Mesenchymal stem cell (in vitro differentiated cells and primary cell): ENCODE results near the gene SERPINA6. TPM values are rescaled to one million over a fixed set of nuclear protein-coding genes. Genes with fewer than 3 reads are reported as not detected.
A peak's percentile ranks its signal among the peaks of the same experiment; 100 is the strongest.
"Not testable (repeated sequence)": the region's sequence is repeated elsewhere in the genome, so short reads cannot be mapped to it uniquely, and the experiment has no call there.

Experiments
- DNase-seq: peaks from one replicate; pipeline ENCODE4 v3.0.0-alpha.2; 2013
- H2AFZ ChIP-seq: one replicate; pipeline ENCODE4 v1.6.1; 2013; ENCODE audit warnings: low read depth, mild to moderate bottlenecking, control low read depth, inconsistent platforms, low read length, moderate library complexity
- H2AK5ac ChIP-seq: 2 replicates; pipeline ENCODE4 v1.6.1; 2013; ENCODE audit warnings: low read length, moderate library complexity, mild to moderate bottlenecking, inconsistent platforms; ENCODE audit not compliant: severe bottlenecking
- H2BK120ac ChIP-seq: one replicate; pipeline ENCODE4 v1.6.1; 2013; ENCODE audit warnings: low read depth, mild to moderate bottlenecking, inconsistent platforms, low read length, moderate library complexity
- H2BK12ac ChIP-seq, 2 experiments: one replicate each; pipeline ENCODE4 v1.6.1; 2013; ENCODE audit warnings: inconsistent platforms in 2 of 2, low read length in 2 of 2, mild to moderate bottlenecking in 2 of 2, moderate library complexity in 2 of 2, control low read depth in 1 of 2
- H2BK15ac ChIP-seq: one replicate; pipeline ENCODE4 v1.6.1; 2013; ENCODE audit warnings: mild to moderate bottlenecking, low read depth, inconsistent platforms; ENCODE audit not compliant: poor library complexity, severe bottlenecking
- H2BK5ac ChIP-seq: 2 replicates; pipeline ENCODE4 v1.6.1; 2013; ENCODE audit warnings: low read depth, mild to moderate bottlenecking, low read length, control low read depth, inconsistent platforms; ENCODE audit not compliant: poor library complexity, severe bottlenecking
- H3K14ac ChIP-seq, 2 experiments: one replicate each; pipeline ENCODE4 v1.6.1; 2013; ENCODE audit warnings: inconsistent platforms in 2 of 2, low read length in 2 of 2, control low read depth in 1 of 2, mild to moderate bottlenecking in 1 of 2, moderate library complexity in 1 of 2
- H3K18ac ChIP-seq, 2 experiments: one replicate each; pipeline ENCODE4 v1.6.1; 2013; ENCODE audit warnings: inconsistent platforms in 2 of 2, low read length in 2 of 2, control low read depth in 1 of 2, low read depth in 1 of 2, mild to moderate bottlenecking in 1 of 2
- H3K23ac ChIP-seq, 2 experiments: one replicate each; pipeline ENCODE4 v1.6.1; 2013; ENCODE audit warnings: inconsistent platforms in 2 of 2, low read length in 2 of 2, mild to moderate bottlenecking in 2 of 2, moderate library complexity in 2 of 2, control low read depth in 1 of 2
- H3K27ac ChIP-seq: 2 replicates; pipeline ENCODE4 v1.5.1; 2013; ENCODE audit warnings: mild to moderate bottlenecking, moderate library complexity, low read length, control low read depth, inconsistent platforms; ENCODE audit not compliant: poor library complexity, severe bottlenecking
- H3K27me3 ChIP-seq, 2 experiments: 2 replicates each; pipeline versions ENCODE4 v1.6.1 to v1.7.0; 2013; ENCODE audit warnings: low read length in 2 of 2, mild to moderate bottlenecking in 2 of 2, moderate library complexity in 2 of 2, control low read depth in 1 of 2, inconsistent platforms in 1 of 2; ENCODE audit not compliant: control insufficient read depth in 1 of 2, insufficient read depth in 1 of 2
- H3K36me3 ChIP-seq, 2 experiments: 2 replicates each; pipeline versions ENCODE4 v1.6.1 to v1.7.0; 2013; ENCODE audit warnings: low read length in 2 of 2, control low read depth in 1 of 2, inconsistent platforms in 1 of 2, low read depth in 1 of 2, mild to moderate bottlenecking in 1 of 2; ENCODE audit not compliant: insufficient read depth in 2 of 2, control insufficient read depth in 1 of 2
- H3K4ac ChIP-seq, 2 experiments: one replicate each; pipeline ENCODE4 v1.6.1; 2013; ENCODE audit warnings: inconsistent platforms in 2 of 2, low read length in 2 of 2, mild to moderate bottlenecking in 2 of 2, moderate library complexity in 2 of 2, control low read depth in 1 of 2, low read depth in 1 of 2
- H3K4me1 ChIP-seq: 2 replicates; pipeline ENCODE4 v1.6.1; 2013; ENCODE audit warnings: low read depth, low read length, control low read depth; ENCODE audit not compliant: control insufficient read depth, insufficient read depth
- H3K4me2 ChIP-seq: 2 replicates; pipeline ENCODE4 v1.6.1; 2013; ENCODE audit warnings: low read length, mild to moderate bottlenecking, inconsistent platforms; ENCODE audit not compliant: poor library complexity, severe bottlenecking
- H3K4me3 ChIP-seq, 2 experiments: 2 replicates each; pipeline versions ENCODE4 v1.5.1 to v1.7.0; 2013; ENCODE audit warnings: low read length in 2 of 2, mild to moderate bottlenecking in 2 of 2, control low read depth in 1 of 2, low read depth in 1 of 2; ENCODE audit not compliant: insufficient read depth in 1 of 2
- H3K79me1 ChIP-seq: replicated peaks from 2 replicates; pipeline ENCODE4 v1.6.1; 2013; ENCODE audit warnings: mild to moderate bottlenecking, control low read depth, low read length, inconsistent platforms; ENCODE audit not compliant: poor library complexity, severe bottlenecking
- H3K9ac ChIP-seq: 2 replicates; pipeline ENCODE4 v1.7.0; 2013; ENCODE audit warnings: mild to moderate bottlenecking, low read length, moderate library complexity
- H3K9me3 ChIP-seq: 2 replicates; pipeline ENCODE4 v1.7.0; 2013; ENCODE audit warnings: mild to moderate bottlenecking, low read length; ENCODE audit not compliant: control insufficient read depth
- H4K8ac ChIP-seq: one replicate; pipeline ENCODE4 v1.6.1; 2013; ENCODE audit warnings: inconsistent platforms, mild to moderate bottlenecking, low read length, moderate library complexity
- H4K91ac ChIP-seq: one replicate; pipeline ENCODE4 v1.6.1; 2013; ENCODE audit warnings: mild to moderate bottlenecking, low read length, inconsistent platforms
- WGBS: methylation state at CpG from one replicate; pipeline ENCODE4 v1.1.7; 2013; ENCODE audit warnings: mixed read lengths; 5-methylcytosine and 5-hydroxymethylcytosine counted together
- polyA plus RNA-seq, 2 experiments: library from polyadenylated mRNA; stranded (reverse); fragments of 200-250 nt; gene quantifications; one replicate each; pipeline ENCODE4 v1.2.3, GENCODE V29; 2013

The SERPINA6 gene
- polyA plus RNA-seq (2013, experiment 1 of 2), result not detected
- not detected for polyA plus RNA-seq (2013, experiment 2 of 2)

GRCh38 chr14:94322648-94323570 lies at the start of gene SERPINA6:
SERPINA6 (minus strand) TSS chr14:94323336; CDS start chr14:94314648, 8,688 bp downstream.
- no peak within 1 kb of the TSS for H4K91ac ChIP-seq
- peak within 1 kb of the TSS; percentile 46 for H3K27ac ChIP-seq
- H3K79me1 ChIP-seq, result no peaks in the 10 kb centered on the region
- no peaks in the 10 kb centered on the region for H3K9me3 ChIP-seq
- H2BK120ac ChIP-seq, result no peak within 1 kb of the TSS
- H2AK5ac ChIP-seq, result no peak within 1 kb of the TSS
- H3K4me1 ChIP-seq, result peaks cover 4% of the 10 kb centered on the region
- no peak within 1 kb of the TSS for H3K14ac ChIP-seq
- DNase-seq, result no peak
- H2BK5ac ChIP-seq, result no peak within 1 kb of the TSS
- no peak within 1 kb of the TSS for H2BK12ac ChIP-seq
- no peak within 1 kb of the TSS for H2BK15ac ChIP-seq
- 62% methylated on average over 15 of the region's 15 CpGs for WGBS
- no peak within 1 kb of the TSS for H3K9ac ChIP-seq
- peak within 1 kb of the TSS; percentile 13 for H3K4me2 ChIP-seq
- H4K8ac ChIP-seq, result no peak within 1 kb of the TSS
- no peak within 1 kb of the TSS for H3K4me3 ChIP-seq
- no peaks in the 10 kb centered on the region for H3K27me3 ChIP-seq
- H3K18ac ChIP-seq, result no peak within 1 kb of the TSS
- H3K23ac ChIP-seq, result no peak within 1 kb of the TSS
- H3K36me3 ChIP-seq, result no peaks in the 10 kb centered on the region
- H3K4ac ChIP-seq, result no peak within 1 kb of the TSS
- no peak within 1 kb of the TSS for H2AFZ ChIP-seq

- no peak overlapping the region for H3K4me2 ChIP-seq
- no peak overlapping the region for H2AFZ ChIP-seq
- H2AK5ac ChIP-seq, result peak overlapping the region; percentile 68
- WGBS, result 77% methylated on average over 13 of the region's 13 CpGs
- no peak for DNase-seq
- H2BK120ac ChIP-seq, result no peak overlapping the region
- H3K4me1 ChIP-seq, result peaks cover 7% of the 10 kb centered on the region
- H3K4me3 ChIP-seq, result no peak overlapping the region
- H3K27me3 ChIP-seq, result no peaks in the 10 kb centered on the region
- H4K91ac ChIP-seq, result no peak overlapping the region
- no peaks in the 10 kb centered on the region for H3K79me1 ChIP-seq
- no peak overlapping the region for H3K23ac ChIP-seq
- H3K9ac ChIP-seq, result no peak overlapping the region
- no peak overlapping the region for H4K8ac ChIP-seq
- H3K36me3 ChIP-seq, result no peaks in the 10 kb centered on the region
- H2BK12ac ChIP-seq, result no peak overlapping the region
- H2BK5ac ChIP-seq, result no peak overlapping the region
- no peak overlapping the region for H2BK15ac ChIP-seq
- no peaks in the 10 kb centered on the region for H3K9me3 ChIP-seq
- H3K18ac ChIP-seq, result no peak overlapping the region
- H3K14ac ChIP-seq, result no peak overlapping the region
- no peak overlapping the region for H3K4ac ChIP-seq
- no peak overlapping the region for H3K27ac ChIP-seq
Measured at GRCh38 chr14:94372021-94372605, 49.0 kb upstream of the SERPINA6 start.

GRCh38 chr14:94370524-94370910 lies 47.4 kb upstream of the SERPINA6 start:
- H2BK5ac ChIP-seq, result no peak overlapping the region
- no peaks in the 10 kb centered on the region for H3K36me3 ChIP-seq
- no peak overlapping the region for H2AK5ac ChIP-seq
- no peaks in the 10 kb centered on the region for H3K27me3 ChIP-seq
- H2BK12ac ChIP-seq, result no peak overlapping the region
- no peak overlapping the region for H2BK15ac ChIP-seq
- no peaks in the 10 kb centered on the region for H3K9me3 ChIP-seq
- H4K8ac ChIP-seq, result no peak overlapping the region
- no peak overlapping the region for H3K14ac ChIP-seq
- no peak overlapping the region for H2AFZ ChIP-seq
- H2BK120ac ChIP-seq, result no peak overlapping the region
- WGBS, result 65% methylated on average over 2 of the region's 6 CpGs
- H3K4me2 ChIP-seq, result no peak overlapping the region
- H3K79me1 ChIP-seq, result no peaks in the 10 kb centered on the region
- peaks cover 7% of the 10 kb centered on the region for H3K4me1 ChIP-seq
- H3K4me3 ChIP-seq, result no peak overlapping the region
- no peak overlapping the region for H3K18ac ChIP-seq
- DNase-seq, result no peak
- no peak overlapping the region for H3K4ac ChIP-seq
- H3K27ac ChIP-seq, result no peak overlapping the region
- no peak overlapping the region for H3K9ac ChIP-seq
- no peak overlapping the region for H3K23ac ChIP-seq
- H4K91ac ChIP-seq, result no peak overlapping the region

- H2AFZ ChIP-seq, H3K4me2 ChIP-seq, H4K91ac ChIP-seq, H3K4me3 ChIP-seq, H3K9ac ChIP-seq, H3K4ac ChIP-seq, H3K14ac ChIP-seq, H2BK5ac ChIP-seq, H3K79me1 ChIP-seq, H2AK5ac ChIP-seq, H3K27ac ChIP-seq, H3K23ac ChIP-seq, H3K4me1 ChIP-seq, H3K18ac ChIP-seq, H4K8ac ChIP-seq, H2BK120ac ChIP-seq, H3K27me3 ChIP-seq, H2BK12ac ChIP-seq, H3K9me3 ChIP-seq, H2BK15ac ChIP-seq, H3K36me3 ChIP-seq, DNase-seq: not testable (repeated sequence)
- 67% methylated on average over 4 of the region's 22 CpGs for whole genome bisulfite sequencing
Measured at GRCh38 chr14:94369766-94370523, 46.8 kb upstream of the SERPINA6 start.
